PC-3 (cell line): ENCODE results near the gene FHAD1. TPM values are rescaled to one million over a fixed set of nuclear protein-coding genes. Genes with fewer than 3 reads are reported as not detected.

ENCODE experiments used
- ATAC-seq: fragments of 200-7000 bp; cut with Tn5 transposase; 2 replicates; pipeline ENCODE4 v1.9.1; 2020; ENCODE audit warnings: mild to moderate bottlenecking, moderate library complexity
- BruUV-seq: library from RNA; stranded (reverse); fragments of 400-500 nt; replicated peaks from 2 replicates; lab custom pipeline; 2021; lab: Mats Ljungman, UMichigan
- CTCF ChIA-PET: fragments of 300-600 bp; sonication (Branson Sonifier 250); formaldehyde crosslinking; loops from one replicate; lab custom pipeline; 2022; ENCODE audit warnings: antibody characterized with exemption; lab: Charles Lee
- POLR2A ChIA-PET: fragments of 300-600 bp; sonication (Branson Sonifier 250); formaldehyde crosslinking; loops from one replicate; lab custom pipeline; 2022; ENCODE audit warnings: antibody characterized with exemption; ENCODE audit not compliant: unreplicated experiment; lab: Charles Lee
- DNase-seq: peaks from one replicate; pipeline ENCODE4 v3.0.0-alpha.2; 2015
- H2AFZ ChIP-seq: fragments of 300-600 bp; sonication (generic); 2 replicates; pipeline ENCODE4 v1.6.0; 2016; ENCODE audit warnings: antibody characterized with exemption, low read length
- H3F3A ChIP-seq: fragments of 300-600 bp; sonication (generic); one replicate; pipeline ENCODE4 v1.6.0; 2017; ENCODE audit warnings: antibody characterized with exemption, low read length, control low read depth, mild to moderate bottlenecking; ENCODE audit not compliant: unreplicated experiment
- H3K27ac ChIP-seq: fragments of 300-600 bp; sonication (generic); 2 replicates; pipeline ENCODE4 v1.5.1; 2016; ENCODE audit warnings: mild to moderate bottlenecking, low read length
- H3K27me3 ChIP-seq: fragments of 300-600 bp; sonication (generic); 2 replicates; pipeline ENCODE4 v1.6.1; 2016; ENCODE audit warnings: low read length, mixed read lengths
- H3K36me3 ChIP-seq: fragments of 300-600 bp; sonication (generic); 2 replicates; pipeline ENCODE4 v1.6.1; 2016; ENCODE audit warnings: low read depth, mixed run types, low read length, mixed read lengths
- H3K4me1 ChIP-seq: fragments of 300-600 bp; sonication (generic); 2 replicates; pipeline ENCODE4 v1.5.1; 2016; ENCODE audit warnings: low read length; ENCODE audit not compliant: insufficient read depth
- H3K4me2 ChIP-seq: fragments of 300-600 bp; sonication (generic); 2 replicates; pipeline ENCODE4 v1.6.0; 2016; ENCODE audit warnings: low read length
- H3K4me3 ChIP-seq: fragments of 300-600 bp; sonication (generic); 2 replicates; pipeline ENCODE4 v1.5.1; 2016; ENCODE audit warnings: mild to moderate bottlenecking, low read length, mixed read lengths
- H3K79me2 ChIP-seq: fragments of 300-600 bp; sonication (generic); 2 replicates; pipeline ENCODE4 v1.6.1; 2017; ENCODE audit warnings: low read length, mixed read lengths
- H3K9ac ChIP-seq: fragments of 300-600 bp; sonication (generic); 2 replicates; pipeline ENCODE4 v1.6.0; 2016; ENCODE audit warnings: mild to moderate bottlenecking, low read length
- H3K9me2 ChIP-seq: fragments of 300-600 bp; sonication (generic); replicated peaks from 2 replicates; pipeline ENCODE4 v1.6.1; 2016; ENCODE audit warnings: mixed run types, low read length, mixed read lengths
- H3K9me3 ChIP-seq: fragments of 300-600 bp; sonication (generic); 2 replicates; pipeline ENCODE4 v1.6.1; 2016; ENCODE audit warnings: low read length, mixed read lengths
- H4K20me1 ChIP-seq: fragments of 300-600 bp; sonication (generic); 2 replicates; pipeline ENCODE4 v1.6.1; 2016; ENCODE audit warnings: low read length, mixed read lengths
- CTCF ChIP-seq: fragments of 300-600 bp; sonication (generic); conservative IDR thresholded peaks from 2 replicates; pipeline ENCODE4 v1.5.1; 2017; ENCODE audit warnings: antibody characterized with exemption, low read depth, mild to moderate bottlenecking, low read length
- EZH2 ChIP-seq: fragments of 300-600 bp; sonication (generic); IDR thresholded peaks from one replicate; pipeline ENCODE4 v1.6.1; 2017; ENCODE audit warnings: antibody characterized with exemption, mild to moderate bottlenecking, low read length; ENCODE audit not compliant: unreplicated experiment
- EZH2phosphoT487 ChIP-seq: fragments of 300-600 bp; sonication (generic); IDR thresholded peaks from 2 replicates; pipeline ENCODE4 v1.6.1; 2018; ENCODE audit warnings: mild to moderate bottlenecking, antibody characterized with exemption, low read length, borderline replicate concordance
- intact Hi-C: fragments of 100-400 bp; cut with micrococcal nuclease; formaldehyde crosslinking; loops from 2 replicates; pipeline ENCODE4 v1.9.0; 2023
- total RNA-seq: library from RNA; depleted of rRNA; stranded (reverse); fragments of >200 nt; gene quantifications from 2 replicates; pipeline ENCODE4 v1.2.3, GENCODE V29; 2014

The FHAD1 gene
- total RNA-seq, 1 experiment from 2014 or later: 0.95 TPM

DNA sequence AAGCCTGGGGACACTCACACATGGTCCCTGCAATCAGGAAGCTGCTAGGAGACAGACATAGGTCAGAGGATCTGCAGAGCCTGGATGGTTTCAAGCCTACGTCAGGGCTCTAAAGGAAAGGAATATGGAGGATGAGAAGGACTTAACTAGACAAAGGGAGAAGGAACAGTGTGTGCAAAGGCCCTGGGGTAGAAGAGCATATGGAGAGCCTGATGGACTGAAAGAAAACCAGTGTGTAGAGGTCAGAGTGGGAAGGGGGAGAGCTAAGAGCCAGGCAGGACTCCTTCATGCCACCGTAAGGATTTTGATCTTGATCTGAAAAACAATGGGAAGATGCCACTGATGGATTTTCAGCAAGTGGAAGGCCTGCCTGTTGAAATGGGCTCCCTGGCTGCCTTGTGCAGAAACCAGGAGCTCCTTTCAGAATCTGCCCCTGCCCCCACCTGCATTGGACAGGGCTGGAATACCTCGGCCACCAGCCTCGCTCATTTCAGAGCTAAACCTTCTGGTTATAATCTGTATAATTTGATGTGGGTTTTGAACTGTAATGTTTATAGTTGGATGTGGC is 8.6 kb downstream of the FHAD1 start:
- Histone ChIP-seq H3K79me2 (no peaks in the 10 kb centered on the region), H3K4me1 (no peaks in the 10 kb centered on the region), H3K27me3 (no peaks in the 10 kb centered on the region), H2AFZ (no peak overlapping the region), H4K20me1 (no peaks in the 10 kb centered on the region), H3K9me2 (no peaks in the 10 kb centered on the region), H3K4me3 (no peak overlapping the region), H3K9me3 (no peaks in the 10 kb centered on the region), H3K9ac (no peak overlapping the region), H3K36me3 (no peaks in the 10 kb centered on the region), H3F3A (no peaks in the 10 kb centered on the region), H3K4me2 (no peak overlapping the region), H3K27ac (no peak overlapping the region)
- ATAC-seq (no peak), DNase-seq (no peak)
- CTCF ChIA-PET: interaction anchor here (0.6 kb wide), 1 partner anchor 77 kb away, joined by 18 read pairs; no protein-coding TSS in a partner anchor
- POLR2A ChIA-PET: no interaction called here
- no TSS peak for BruUV-seq
- no peak for TF ChIP-seq CTCF
- TF ChIP-seq EZH2phosphoT487: no peak
- no peak for TF ChIP-seq EZH2
- intact Hi-C loops: no loop called here

- Histone ChIP-seq H3K4me1 (no peaks in the 10 kb centered on the region), H3F3A (no peaks in the 10 kb centered on the region), H3K4me2 (no peak overlapping the region), H3K79me2 (no peaks in the 10 kb centered on the region), H4K20me1 (no peaks in the 10 kb centered on the region), H3K27me3 (no peaks in the 10 kb centered on the region), H3K27ac (no peak overlapping the region), H3K9ac (no peak overlapping the region), H3K36me3 (no peaks in the 10 kb centered on the region), H3K4me3 (no peak overlapping the region), H2AFZ (no peak overlapping the region), H3K9me2 (no peaks in the 10 kb centered on the region), H3K9me3 (no peaks in the 10 kb centered on the region)
- intact Hi-C loops: no loop called here
- ChIA-PET POLR2A (no interaction called here), CTCF (interaction anchor here (0.6 kb wide), 2 partner anchors 13 to 78 kb away, joined by 11 to 18 read pairs; no protein-coding TSS in a partner anchor)
- TF ChIP-seq EZH2phosphoT487 (no peak), CTCF (no peak), EZH2 (no peak)
- DNase-seq: no peak
- no TSS peak for BruUV-seq
- ATAC-seq: no peak
Measured at GRCh38 chr1:15256584-15256983, 9.6 kb downstream of the FHAD1 start.

GRCh38 chr1:15257309-15257708 is 10.3 kb downstream of the FHAD1 start:
- no peaks in the 10 kb centered on the region for H3K4me1 ChIP-seq
- H3K27me3 ChIP-seq: no peaks in the 10 kb centered on the region
- H3K4me3 ChIP-seq: no peak overlapping the region
- ChIA-PET POLR2A (no interaction called here), CTCF (no interaction called here)
- no peaks in the 10 kb centered on the region for H3K9me3 ChIP-seq
- H3K4me2 ChIP-seq: no peak overlapping the region
- no peaks in the 10 kb centered on the region for H4K20me1 ChIP-seq
- no peak overlapping the region for H2AFZ ChIP-seq
- no peak for ATAC-seq
- no peaks in the 10 kb centered on the region for H3F3A ChIP-seq
- no TSS peak for BruUV-seq
- no peak for DNase-seq
- no peaks in the 10 kb centered on the region for H3K36me3 ChIP-seq
- H3K9me2 ChIP-seq: no peaks in the 10 kb centered on the region
- H3K9ac ChIP-seq: no peak overlapping the region
- no peak overlapping the region for H3K27ac ChIP-seq
- intact Hi-C loops: no loop called here
- H3K79me2 ChIP-seq: no peaks in the 10 kb centered on the region
- TF ChIP-seq EZH2: no peak
- TF ChIP-seq EZH2phosphoT487: no peak
- TF ChIP-seq CTCF: no peak
